ENCODE results near the gene PAK1IP1.

Gene PAK1IP1

DNA sequence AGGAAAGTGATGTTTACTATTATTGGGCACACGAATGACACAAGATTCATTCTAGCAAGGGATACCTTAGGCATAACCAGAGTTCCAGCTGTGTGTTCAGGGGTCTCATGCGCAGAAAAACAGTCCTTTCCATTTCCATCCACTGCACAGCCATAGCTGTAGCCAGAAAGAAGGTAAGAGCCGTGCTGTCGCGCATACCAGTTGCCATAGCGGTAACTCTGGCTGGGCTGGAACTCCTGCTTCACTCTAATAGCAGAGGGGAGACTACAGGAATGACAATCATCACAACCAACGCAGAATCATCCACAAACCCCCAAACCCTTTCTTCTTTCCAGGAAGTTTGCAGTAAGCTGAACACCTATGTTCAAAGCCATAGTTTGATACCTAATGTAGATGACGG, 7.9 kb upstream of the PAK1IP1 start:
- Histone ChIP-seq H4K91ac (ENCODE audit: low read depth, low read length, poor library complexity) (no peak overlapping the region), H3K4ac (ENCODE audit: low read length) (no peak overlapping the region), H3K27ac (replicated peaks; ENCODE audit: low read length) (no peak overlapping the region), H3K9me3 (replicated peaks in 1 of 2; ENCODE audit: control insufficient read depth in 2 of 2, insufficient read depth in 1 of 2, low read depth in 1 of 2, low read length in 2 of 2) (no peaks in the 10 kb centered on the region), H2BK120ac (ENCODE audit: low read depth, low read length) (no peak overlapping the region), H3K9ac (ENCODE audit: low read depth, low read length, poor library complexity) (no peak overlapping the region), H3K4me3 (ENCODE audit: low read length in 2 of 2) (no peak overlapping the region), H3K27me3 (ENCODE audit: control insufficient read depth in 3 of 3, insufficient read depth in 3 of 3, low read depth in 1 of 3, low read length in 3 of 3) (no peaks in the 10 kb centered on the region), H2BK12ac (ENCODE audit: low read length) (no peak overlapping the region), H2AK5ac (ENCODE audit: low read depth, low read length) (no peak overlapping the region), H2BK15ac (ENCODE audit: low read length) (no peak overlapping the region), H2AFZ (ENCODE audit: low read length) (no peak overlapping the region), H4K8ac (ENCODE audit: low read depth, low read length) (no peak overlapping the region), H3K79me1 (ENCODE audit: low read depth, low read length) (no peaks in the 10 kb centered on the region), H3K18ac (ENCODE audit: low read length) (no peak overlapping the region), H3K4me1 (ENCODE audit: control insufficient read depth in 2 of 2, insufficient read depth in 1 of 2, low read depth in 1 of 2, low read length in 2 of 2) (no peaks in the 10 kb centered on the region), H3K14ac (ENCODE audit: low read length) (no peak overlapping the region), H3K4me2 (ENCODE audit: insufficient read depth, low read length, poor library complexity, severe bottlenecking) (no peak overlapping the region), H3K36me3 (replicated peaks in 1 of 2; ENCODE audit: control insufficient read depth in 2 of 2, insufficient read depth in 2 of 2, low read length in 2 of 2) (peaks cover 0 to 2% of the 10 kb centered on the region in 2 donors), H2BK5ac (ENCODE audit: low read length) (no peak overlapping the region), H3K23ac (ENCODE audit: low read depth, low read length, poor library complexity) (no peak overlapping the region)
- WGBS, 2 donors (ENCODE audit: extremely low coverage in 2 of 2, insufficient read length in 2 of 2, insufficient replicate concordance in 1 of 2): no CpG with 5 or more reads among the region's 8 CpGs
- no peak for DNase-seq (ENCODE audit: low spot score)

DNA sequence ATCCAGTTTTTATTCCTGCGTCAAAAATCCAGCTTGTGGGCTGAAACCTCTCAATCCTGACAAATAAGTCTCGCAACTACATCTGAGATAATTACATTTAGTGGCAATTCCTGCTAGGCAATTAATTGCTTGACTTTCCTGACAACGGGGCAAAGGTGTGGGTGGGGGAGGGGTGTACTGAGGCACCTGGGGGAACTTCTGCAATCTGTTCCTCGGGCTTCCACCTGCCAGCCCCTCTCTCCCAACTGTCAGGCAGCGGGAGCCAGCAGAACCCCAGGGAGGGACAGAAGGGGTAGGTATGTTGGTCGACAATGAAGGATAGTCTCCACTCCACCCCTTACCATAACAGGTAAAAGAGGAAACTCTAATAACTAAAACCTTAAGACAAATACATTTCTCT, 7.2 kb upstream of the PAK1IP1 start:
- Histone ChIP-seq H4K91ac (ENCODE audit: low read depth, low read length, poor library complexity) (no peak overlapping the region), H3K79me1 (ENCODE audit: low read depth, low read length) (no peaks in the 10 kb centered on the region), H3K27ac (replicated peaks; ENCODE audit: low read length) (no peak overlapping the region), H3K9ac (ENCODE audit: low read depth, low read length, poor library complexity) (no peak overlapping the region), H2AK5ac (ENCODE audit: low read depth, low read length) (no peak overlapping the region), H2BK15ac (ENCODE audit: low read length) (no peak overlapping the region), H3K9me3 (replicated peaks in 1 of 2; ENCODE audit: control insufficient read depth in 2 of 2, insufficient read depth in 1 of 2, low read depth in 1 of 2, low read length in 2 of 2) (no peaks in the 10 kb centered on the region), H3K4me1 (ENCODE audit: control insufficient read depth in 2 of 2, insufficient read depth in 1 of 2, low read depth in 1 of 2, low read length in 2 of 2) (no peaks in the 10 kb centered on the region), H3K36me3 (replicated peaks in 1 of 2; ENCODE audit: control insufficient read depth in 2 of 2, insufficient read depth in 2 of 2, low read length in 2 of 2) (peaks cover under 1 to 2% of the 10 kb centered on the region in 2 donors), H3K4me3 (ENCODE audit: low read length in 2 of 2) (no peak overlapping the region), H3K14ac (ENCODE audit: low read length) (no peak overlapping the region), H3K18ac (ENCODE audit: low read length) (no peak overlapping the region), H2BK12ac (ENCODE audit: low read length) (no peak overlapping the region), H2BK120ac (ENCODE audit: low read depth, low read length) (no peak overlapping the region), H2AFZ (ENCODE audit: low read length) (no peak overlapping the region), H2BK5ac (ENCODE audit: low read length) (no peak overlapping the region), H4K8ac (ENCODE audit: low read depth, low read length) (no peak overlapping the region), H3K27me3 (ENCODE audit: control insufficient read depth in 3 of 3, insufficient read depth in 3 of 3, low read depth in 1 of 3, low read length in 3 of 3) (no peaks in the 10 kb centered on the region), H3K4me2 (ENCODE audit: insufficient read depth, low read length, poor library complexity, severe bottlenecking) (no peak overlapping the region), H3K4ac (ENCODE audit: low read length) (no peak overlapping the region), H3K23ac (ENCODE audit: low read depth, low read length, poor library complexity) (no peak overlapping the region)
- no CpG with 5 or more reads among the region's 6 CpGs for WGBS, 2 donors (ENCODE audit: extremely low coverage in 2 of 2, insufficient read length in 2 of 2, insufficient replicate concordance in 1 of 2)
- DNase-seq (ENCODE audit: low spot score): no peak

DNA sequence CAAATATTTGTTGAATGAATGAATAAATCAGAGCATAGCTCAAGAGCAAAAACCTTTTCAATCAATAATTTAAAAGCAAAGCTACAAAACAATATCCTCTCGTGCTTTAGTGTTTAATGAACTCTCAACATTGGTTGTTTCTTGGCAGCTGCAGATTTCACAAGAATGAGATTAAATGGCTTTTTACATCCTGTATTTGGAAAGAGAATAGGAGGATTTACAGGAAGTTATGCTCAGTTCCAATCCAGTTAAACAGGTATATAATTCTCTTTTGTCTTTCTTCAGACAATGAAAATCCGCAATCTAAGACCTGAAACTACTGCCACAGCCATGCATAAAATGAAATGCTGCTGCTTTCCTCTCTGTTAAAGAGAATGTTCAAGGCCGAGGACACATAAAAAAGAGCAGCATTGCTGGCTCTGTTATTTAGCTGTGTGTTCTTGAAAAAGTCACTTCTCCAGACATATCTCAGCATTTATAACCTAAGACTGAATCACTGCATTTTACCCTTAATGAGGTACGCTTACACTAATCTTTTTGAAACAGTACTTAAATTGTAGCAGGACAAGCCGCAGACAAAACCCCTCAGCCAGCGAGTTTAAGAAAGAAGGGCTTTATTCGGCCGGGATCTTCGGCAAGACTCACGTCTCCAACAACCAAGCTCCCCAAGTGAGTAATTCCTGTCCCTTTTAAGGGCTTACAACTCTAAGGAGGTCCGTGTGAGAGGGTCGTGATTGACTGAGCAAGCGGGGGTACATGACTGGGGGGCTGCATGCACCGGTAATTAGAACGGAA, 3.9 kb upstream of the PAK1IP1 start:
- no CpG with 5 or more reads among the region's 15 CpGs for WGBS, 2 donors (ENCODE audit: extremely low coverage in 2 of 2, insufficient read length in 2 of 2, insufficient replicate concordance in 1 of 2)
- Histone ChIP-seq H3K27ac (replicated peaks; ENCODE audit: low read length) (peak overlapping the region; percentile 20), H2BK12ac (ENCODE audit: low read length) (no peak overlapping the region), H3K27me3 (ENCODE audit: control insufficient read depth in 3 of 3, insufficient read depth in 3 of 3, low read depth in 1 of 3, low read length in 3 of 3) (no peaks in the 10 kb centered on the region), H3K4me2 (ENCODE audit: insufficient read depth, low read length, poor library complexity, severe bottlenecking) (no peak overlapping the region), H3K36me3 (replicated peaks in 1 of 2; ENCODE audit: control insufficient read depth in 2 of 2, insufficient read depth in 2 of 2, low read length in 2 of 2) (peaks cover 0 to 9% of the 10 kb centered on the region in 2 donors), H3K79me1 (ENCODE audit: low read depth, low read length) (no peaks in the 10 kb centered on the region), H3K4ac (ENCODE audit: low read length) (no peak overlapping the region), H3K23ac (ENCODE audit: low read depth, low read length, poor library complexity) (no peak overlapping the region), H3K14ac (ENCODE audit: low read length) (no peak overlapping the region), H3K9me3 (replicated peaks in 1 of 2; ENCODE audit: control insufficient read depth in 2 of 2, insufficient read depth in 1 of 2, low read depth in 1 of 2, low read length in 2 of 2) (peaks cover 0 to 5% of the 10 kb centered on the region in 2 donors), H3K4me3 (ENCODE audit: low read length in 2 of 2) (no peak overlapping the region), H4K8ac (ENCODE audit: low read depth, low read length) (no peak overlapping the region), H2BK120ac (ENCODE audit: low read depth, low read length) (no peak overlapping the region), H2BK5ac (ENCODE audit: low read length) (no peak overlapping the region), H2BK15ac (ENCODE audit: low read length) (no peak overlapping the region), H3K4me1 (ENCODE audit: control insufficient read depth in 2 of 2, insufficient read depth in 1 of 2, low read depth in 1 of 2, low read length in 2 of 2) (peaks cover 4 to 6% of the 10 kb centered on the region in 2 donors), H2AFZ (ENCODE audit: low read length) (no peak overlapping the region), H4K91ac (ENCODE audit: low read depth, low read length, poor library complexity) (no peak overlapping the region), H3K9ac (ENCODE audit: low read depth, low read length, poor library complexity) (no peak overlapping the region), H3K18ac (ENCODE audit: low read length) (no peak overlapping the region), H2AK5ac (ENCODE audit: low read depth, low read length) (no peak overlapping the region)
- DNase-seq (ENCODE audit: low spot score): no peak

DNA sequence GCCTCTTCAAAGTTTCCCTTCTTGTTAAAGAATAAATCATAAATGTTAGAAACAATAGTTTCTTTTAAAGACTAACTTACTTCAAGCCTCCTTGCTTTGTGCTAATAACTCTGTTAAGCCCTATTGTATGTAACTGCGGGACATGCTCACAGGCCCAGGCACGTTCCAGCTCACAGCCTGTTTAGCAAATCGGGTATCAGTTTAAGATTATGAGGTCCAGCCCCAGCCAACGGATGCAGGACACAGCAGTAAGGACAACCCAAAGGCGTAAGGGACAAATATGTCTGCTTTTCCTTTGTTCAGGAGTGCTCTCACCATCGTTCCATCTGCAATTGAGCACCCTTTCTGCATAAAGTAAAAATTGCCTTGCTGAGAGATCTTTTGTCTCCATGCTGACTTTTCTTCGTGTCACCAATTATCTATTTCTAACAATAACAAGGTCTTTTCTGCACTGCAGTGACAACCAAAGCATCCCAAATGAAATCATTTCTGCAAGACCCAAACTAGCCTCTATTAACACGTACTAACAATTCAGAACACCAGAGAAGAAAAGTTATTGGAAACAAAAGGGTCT, 1.7 kb upstream of the PAK1IP1 start:
- H2AK5ac ChIP-seq (ENCODE audit: low read depth, low read length): no peak overlapping the region
- WGBS, 2 donors (ENCODE audit: extremely low coverage in 2 of 2, insufficient read length in 2 of 2, insufficient replicate concordance in 1 of 2): no CpG with 5 or more reads among the region's 8 CpGs
- no peak overlapping the region for H4K8ac ChIP-seq (ENCODE audit: low read depth, low read length)
- peak overlapping the region; percentile 29 to 82 for H3K4me3 ChIP-seq (ENCODE audit: low read length in 2 of 2)
- no peak overlapping the region for H2BK15ac ChIP-seq (ENCODE audit: low read length)
- peaks cover 0 to 5% of the 10 kb centered on the region in 2 donors for H3K9me3 ChIP-seq (replicated peaks in 1 of 2; ENCODE audit: control insufficient read depth in 2 of 2, insufficient read depth in 1 of 2, low read depth in 1 of 2, low read length in 2 of 2)
- H2AFZ ChIP-seq (ENCODE audit: low read length): no peak overlapping the region
- H3K14ac ChIP-seq (ENCODE audit: low read length): no peak overlapping the region
- no peak overlapping the region for H2BK12ac ChIP-seq (ENCODE audit: low read length)
- no peak overlapping the region for H3K4ac ChIP-seq (ENCODE audit: low read length)
- H3K4me1 ChIP-seq (ENCODE audit: control insufficient read depth in 2 of 2, insufficient read depth in 1 of 2, low read depth in 1 of 2, low read length in 2 of 2): peaks cover 5 to 10% of the 10 kb centered on the region in 2 donors
- H3K36me3 ChIP-seq (replicated peaks in 1 of 2; ENCODE audit: control insufficient read depth in 2 of 2, insufficient read depth in 2 of 2, low read length in 2 of 2): peaks cover 1 to 23% of the 10 kb centered on the region in 2 donors
- H3K4me2 ChIP-seq (ENCODE audit: insufficient read depth, low read length, poor library complexity, severe bottlenecking): peak overlapping the region; percentile 61
- no peak overlapping the region for H3K9ac ChIP-seq (ENCODE audit: low read depth, low read length, poor library complexity)
- no peaks in the 10 kb centered on the region for H3K27me3 ChIP-seq (ENCODE audit: control insufficient read depth in 3 of 3, insufficient read depth in 3 of 3, low read depth in 1 of 3, low read length in 3 of 3)
- no peak overlapping the region for H2BK120ac ChIP-seq (ENCODE audit: low read depth, low read length)
- no peak overlapping the region for H3K23ac ChIP-seq (ENCODE audit: low read depth, low read length, poor library complexity)
- no peak for DNase-seq (ENCODE audit: low spot score)
- no peak overlapping the region for H4K91ac ChIP-seq (ENCODE audit: low read depth, low read length, poor library complexity)
- H3K79me1 ChIP-seq (ENCODE audit: low read depth, low read length): peaks cover 2% of the 10 kb centered on the region
- H3K18ac ChIP-seq (ENCODE audit: low read length): no peak overlapping the region
- no peak overlapping the region for H3K27ac ChIP-seq (replicated peaks; ENCODE audit: low read length)
- no peak overlapping the region for H2BK5ac ChIP-seq (ENCODE audit: low read length)
